T-helper 2 cell (primary cell): Measurements from ENCODE around the gene NGFR.
A peak's percentile ranks its signal among the peaks of the same experiment; 100 is the strongest.
"Not testable (repeated sequence)": the region's sequence is repeated elsewhere in the genome, so short reads cannot be mapped to it uniquely, and the experiment has no call there.

Source experiments
- DNase-seq, 5 experiments: peaks; one replicate each; pipeline versions ENCODE4 v3.0.0 to v3.0.0-alpha.2; 2012 to 2022

NGFR gene

DNA sequence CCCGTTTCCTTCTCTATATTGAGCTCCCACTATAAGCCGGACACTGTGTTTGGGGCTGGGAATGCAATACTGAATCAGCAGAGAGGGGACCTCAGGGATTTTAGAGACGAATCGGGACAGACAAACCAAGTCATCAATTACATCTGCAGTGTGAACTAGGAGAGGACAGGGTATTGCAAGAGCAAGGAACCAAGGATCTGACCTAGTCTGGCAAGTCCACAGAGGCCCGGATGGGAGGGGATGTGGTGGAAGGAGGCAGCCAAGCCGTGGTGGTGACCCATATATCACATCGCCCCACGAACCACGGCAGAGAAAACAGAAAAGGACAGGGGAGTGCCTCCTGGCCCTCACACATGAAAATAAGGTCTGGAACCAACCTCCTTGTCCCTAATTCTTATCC, 52.5 kb downstream of the NGFR start:
- no peak for DNase-seq

DNA sequence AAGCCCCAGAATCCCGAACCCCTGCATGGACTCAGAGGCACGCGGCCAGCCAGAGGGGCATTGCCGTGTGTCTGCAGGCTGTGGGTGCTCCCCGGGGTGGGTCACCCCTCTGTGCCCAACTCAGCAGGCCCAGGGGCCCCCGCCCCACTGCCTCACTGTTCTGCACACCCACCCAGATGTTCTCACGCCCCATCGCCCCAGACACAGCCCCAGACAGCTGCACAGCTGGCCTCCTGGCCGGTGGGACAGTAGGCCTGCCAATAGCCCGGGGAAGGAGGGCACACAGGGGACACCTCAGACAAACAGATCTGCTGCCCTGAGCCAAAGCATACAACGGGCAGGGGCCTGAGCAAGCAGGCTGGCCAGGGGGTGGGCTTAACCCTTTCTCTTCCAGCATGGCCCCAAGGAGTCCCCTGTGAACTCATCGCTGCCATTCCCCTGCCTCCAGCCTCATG, 53.0 kb downstream of the NGFR start:
- no peak for DNase-seq

DNA sequence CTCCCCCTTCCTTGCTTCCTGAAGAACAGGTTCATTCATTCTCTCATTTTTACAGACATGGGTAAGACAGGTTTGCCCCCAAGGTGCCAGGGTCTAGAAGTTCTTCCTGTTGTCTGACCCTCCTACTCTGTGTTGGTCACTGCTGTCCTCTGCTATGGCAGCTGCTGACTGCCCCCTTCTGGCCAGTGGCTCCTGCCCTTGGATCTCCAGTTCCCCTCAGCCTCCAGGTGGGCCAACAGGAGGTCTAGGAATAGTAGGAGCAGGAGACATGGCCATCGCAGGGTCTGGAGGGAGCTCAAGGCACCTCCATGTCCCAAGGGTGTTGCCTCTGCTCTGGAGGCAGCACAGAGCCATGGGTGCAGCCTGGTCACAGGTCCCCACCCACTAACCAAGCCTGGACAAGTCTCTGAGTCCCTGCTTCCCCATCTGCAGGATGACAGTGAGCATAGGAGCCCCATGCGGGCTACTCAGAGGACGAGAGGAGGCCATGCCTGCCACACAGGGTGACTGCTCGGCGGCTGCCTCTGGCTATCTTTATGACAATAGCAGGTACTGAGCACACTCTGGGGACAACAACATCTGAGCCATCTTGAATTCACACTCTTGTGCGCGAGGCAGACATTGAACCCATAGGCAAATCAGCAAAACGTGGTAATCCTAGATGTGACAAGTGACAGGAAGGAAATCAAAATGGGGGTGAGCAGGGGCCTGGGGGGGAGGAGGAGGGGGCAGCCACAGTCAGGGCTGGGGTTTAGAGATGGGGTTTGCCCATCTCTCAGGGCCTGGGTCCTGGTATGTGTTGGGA, 53.6 kb downstream of the NGFR start:
- no peak for DNase-seq

DNA sequence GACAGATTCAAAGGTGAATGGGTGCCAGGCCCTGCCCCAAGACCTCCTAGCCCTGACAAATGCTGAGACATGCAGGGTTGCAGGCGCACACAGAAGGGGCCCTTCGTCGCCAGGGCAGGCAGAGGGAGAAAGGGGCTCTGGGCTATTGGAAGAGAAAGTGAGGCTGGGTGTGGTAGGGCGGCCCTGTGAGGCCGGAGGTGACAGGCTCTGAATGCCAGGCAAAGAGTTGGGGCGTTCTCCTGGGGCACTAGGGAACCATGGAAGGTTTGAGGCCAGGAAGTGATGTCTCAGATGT, 54.2 kb downstream of the NGFR start:
- no peak for DNase-seq

DNA sequence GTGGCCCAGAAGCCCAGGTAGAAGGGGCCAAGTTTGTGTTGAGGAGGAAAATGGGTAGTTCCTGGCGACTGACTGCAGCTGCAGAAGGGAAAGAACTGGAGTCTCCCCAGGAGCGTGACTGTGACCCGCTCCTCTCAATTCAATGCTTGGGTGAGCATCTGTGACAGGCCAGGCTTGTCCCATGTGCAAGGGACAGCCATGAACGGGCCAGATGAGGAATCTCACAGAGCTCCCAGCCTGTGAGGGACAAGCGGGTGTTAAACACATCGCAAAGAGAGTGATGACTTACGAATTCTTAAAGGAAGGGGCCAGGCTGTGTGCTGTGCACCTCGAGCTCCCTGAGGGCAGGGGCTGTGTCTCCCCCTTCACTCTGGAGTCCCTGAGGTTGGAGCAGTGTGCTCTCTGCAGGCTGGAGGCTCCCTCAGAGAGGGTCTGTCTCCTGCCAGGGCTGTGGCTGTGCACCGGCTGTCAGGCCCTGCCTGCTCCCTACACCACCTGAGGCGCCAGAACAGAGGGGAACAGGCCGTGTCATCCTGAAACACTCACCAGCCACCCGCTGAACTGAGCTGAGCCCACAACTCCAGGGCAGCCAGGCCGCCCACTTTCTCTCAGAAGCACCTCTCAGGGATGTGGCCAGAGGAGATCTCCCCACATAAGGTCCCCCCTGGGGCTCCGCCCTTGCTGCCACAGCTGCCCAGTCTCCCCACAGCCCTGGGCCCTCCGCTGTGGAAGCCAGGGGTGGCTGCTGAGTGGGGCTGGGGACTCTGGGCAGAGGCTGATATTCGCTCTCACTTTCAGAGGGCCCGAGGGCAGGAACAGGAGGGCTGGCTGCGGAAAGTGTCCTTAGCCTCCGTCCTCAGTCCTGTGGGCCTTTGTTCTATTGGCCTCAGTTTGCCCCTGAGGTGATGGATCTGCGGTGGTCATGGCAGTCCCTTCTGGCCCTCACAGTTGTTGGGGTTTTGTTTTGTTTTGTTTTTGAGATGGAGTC, 54.9 kb downstream of the NGFR start:
- DNase-seq: no peak

DNA sequence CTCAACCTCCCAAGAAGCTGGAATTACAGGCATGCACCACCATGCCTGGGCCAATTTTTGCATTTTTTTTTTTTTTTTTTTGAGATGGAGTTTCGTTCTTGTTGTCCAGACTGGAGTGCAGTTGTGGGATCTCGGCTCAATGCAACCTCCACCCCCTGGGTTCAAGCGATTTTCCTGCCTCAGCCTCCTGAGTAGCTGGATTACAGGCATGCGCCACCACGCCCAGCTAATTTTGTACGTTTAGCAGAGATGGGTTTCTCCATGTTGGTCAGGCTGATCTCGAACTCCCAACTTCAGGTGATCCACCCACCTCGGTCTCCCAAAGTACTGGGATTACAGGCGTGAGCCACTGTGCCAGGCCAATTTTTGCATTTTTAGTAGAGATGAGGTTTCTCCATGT, 55.7 kb downstream of the NGFR start:
- not testable (repeated sequence) for DNase-seq

DNA sequence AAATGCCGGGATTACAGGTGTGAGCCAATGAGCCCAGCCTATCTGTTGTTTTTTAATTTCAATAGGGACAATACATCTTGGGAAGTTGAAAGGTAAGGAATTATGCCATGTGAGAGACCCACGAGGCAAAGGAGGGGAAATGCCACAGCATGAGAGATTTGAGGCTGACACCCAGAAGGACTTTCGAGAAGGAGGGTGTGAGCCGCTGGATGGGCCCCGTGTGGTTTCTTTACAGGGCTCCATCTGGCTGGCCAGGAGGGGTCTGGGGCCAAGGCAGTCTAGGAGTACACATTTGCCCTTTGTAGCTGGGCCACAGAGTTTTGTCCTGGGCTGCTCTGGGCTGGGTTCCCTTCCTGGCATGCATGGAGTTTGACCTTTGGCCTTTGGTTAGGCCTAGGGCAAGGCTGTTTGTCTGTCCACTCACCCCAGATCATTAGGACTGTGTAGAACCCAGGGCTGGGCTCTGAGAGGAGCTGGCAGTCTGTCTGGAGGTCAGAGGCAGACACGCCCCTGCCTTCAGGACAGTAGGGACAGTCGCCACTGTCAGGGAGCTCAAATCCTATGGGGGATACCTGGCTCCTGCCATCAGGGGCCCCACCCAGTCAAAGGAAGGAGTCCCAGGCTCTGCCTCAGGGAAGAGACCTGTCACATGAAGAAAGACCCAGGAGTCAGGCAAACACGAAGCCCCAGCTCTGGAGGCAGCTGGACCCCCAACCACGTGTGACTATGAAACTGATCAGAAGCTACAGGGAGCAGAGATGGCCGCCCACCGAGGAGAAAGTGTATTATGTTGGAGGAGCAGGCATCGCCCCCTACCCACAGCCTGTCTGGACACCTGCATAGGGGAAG, 56.4 kb downstream of the NGFR start:
- no peak for DNase-seq

DNA sequence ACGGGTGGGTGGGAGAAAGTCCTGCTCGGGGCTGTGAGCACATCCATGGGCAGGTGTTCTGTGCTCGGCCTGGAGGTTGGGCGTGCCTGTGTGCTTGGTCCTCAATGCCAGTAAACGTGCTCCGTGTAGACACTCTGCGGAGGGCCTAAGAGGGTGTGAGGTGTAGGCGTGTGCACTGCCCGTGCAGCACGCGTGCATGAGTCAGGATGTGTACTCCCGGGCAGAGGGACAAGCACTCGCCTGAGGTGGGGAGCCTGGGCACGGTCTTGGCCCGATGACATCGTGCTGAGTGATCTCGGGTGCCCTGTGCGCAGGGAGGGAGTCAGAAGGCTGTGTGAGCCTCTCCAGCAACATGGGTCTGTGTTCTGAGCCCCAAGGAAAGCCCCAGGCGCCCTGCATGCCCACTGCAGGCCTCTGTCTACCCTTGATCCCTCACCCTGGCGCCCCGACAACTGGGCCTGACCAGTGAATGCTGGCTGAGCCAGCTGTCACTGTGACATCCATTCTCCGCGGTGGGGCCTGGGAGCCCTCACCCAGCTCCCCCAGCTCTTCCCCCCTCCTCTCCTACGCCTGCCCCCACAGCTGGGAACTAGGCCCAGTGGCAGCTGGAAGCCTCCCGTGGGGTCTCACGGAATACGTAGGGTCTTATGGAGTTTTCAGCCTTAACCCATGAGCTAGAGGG, 57.1 kb downstream of the NGFR start:
- no peak for DNase-seq

DNA sequence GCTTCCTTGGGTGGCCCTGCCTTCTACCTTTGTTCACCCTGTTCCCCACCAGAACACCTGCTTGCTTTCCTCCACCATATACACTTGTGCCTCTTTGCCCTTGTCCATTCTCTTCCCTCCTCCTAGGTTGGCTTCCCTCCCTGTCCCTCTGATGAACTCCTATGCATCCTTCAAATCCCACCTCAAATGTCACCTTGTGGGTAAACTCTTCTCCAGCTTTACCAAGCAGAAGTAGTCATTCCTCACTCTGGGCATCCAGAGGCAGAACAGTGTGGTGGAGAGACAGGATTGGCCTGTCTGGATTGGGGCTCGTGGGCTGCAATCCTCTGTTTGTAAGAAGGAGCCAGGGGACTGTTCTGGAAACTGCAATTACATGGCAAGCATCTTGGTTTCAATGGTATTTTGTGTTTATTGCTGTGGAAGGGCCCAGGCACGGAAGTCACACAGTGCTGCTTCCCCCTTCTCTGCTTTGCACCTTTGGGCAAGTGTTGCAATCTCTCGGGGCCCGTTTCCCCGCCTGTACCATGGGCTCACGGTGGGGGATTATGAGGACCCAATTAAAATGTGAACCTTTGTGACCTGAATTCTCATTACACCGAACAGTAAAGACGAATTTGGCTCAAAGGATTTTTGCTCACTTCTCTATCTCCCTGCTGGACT, 58.7 kb downstream of the NGFR start:
- no peak for DNase-seq

DNA sequence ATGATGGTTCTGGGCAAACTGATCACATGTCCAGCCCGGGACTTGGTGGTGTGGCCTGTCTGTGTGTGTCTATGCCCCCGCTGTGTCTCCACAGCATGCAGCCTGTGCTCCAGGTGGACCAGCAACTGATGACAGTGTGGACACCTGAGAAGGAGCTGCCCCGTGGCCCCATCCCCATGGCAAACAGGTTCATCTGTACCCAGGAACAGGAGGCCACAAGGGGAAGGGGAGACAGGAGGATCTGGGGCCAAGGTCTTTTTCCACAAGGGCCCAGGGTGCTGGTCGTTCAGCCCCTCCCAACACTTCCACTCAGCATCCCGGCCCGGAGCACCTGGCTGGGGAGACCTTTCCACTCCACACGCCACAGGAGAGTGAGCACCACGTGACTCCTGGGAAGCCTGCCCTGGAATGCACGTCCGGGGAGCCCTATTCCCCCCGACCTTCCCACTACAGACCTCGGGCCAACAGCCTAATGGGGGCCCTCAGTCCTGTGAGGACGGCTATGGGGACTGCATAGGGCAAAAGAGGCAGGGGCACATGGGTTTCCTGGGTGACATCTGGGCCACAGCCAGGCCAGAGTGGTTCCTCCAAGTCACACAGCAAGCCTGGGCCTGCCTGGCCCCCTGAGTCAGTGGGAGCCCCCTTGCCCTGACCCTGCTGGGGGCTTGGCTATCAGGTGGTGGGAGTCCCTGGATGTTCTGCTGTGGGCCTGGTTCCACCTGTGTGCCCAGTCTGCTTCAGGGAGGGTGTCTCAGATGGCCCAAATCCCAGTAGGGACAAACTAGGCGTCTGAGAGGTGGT, 59.8 kb downstream of the NGFR start:
- no peak for DNase-seq

DNA sequence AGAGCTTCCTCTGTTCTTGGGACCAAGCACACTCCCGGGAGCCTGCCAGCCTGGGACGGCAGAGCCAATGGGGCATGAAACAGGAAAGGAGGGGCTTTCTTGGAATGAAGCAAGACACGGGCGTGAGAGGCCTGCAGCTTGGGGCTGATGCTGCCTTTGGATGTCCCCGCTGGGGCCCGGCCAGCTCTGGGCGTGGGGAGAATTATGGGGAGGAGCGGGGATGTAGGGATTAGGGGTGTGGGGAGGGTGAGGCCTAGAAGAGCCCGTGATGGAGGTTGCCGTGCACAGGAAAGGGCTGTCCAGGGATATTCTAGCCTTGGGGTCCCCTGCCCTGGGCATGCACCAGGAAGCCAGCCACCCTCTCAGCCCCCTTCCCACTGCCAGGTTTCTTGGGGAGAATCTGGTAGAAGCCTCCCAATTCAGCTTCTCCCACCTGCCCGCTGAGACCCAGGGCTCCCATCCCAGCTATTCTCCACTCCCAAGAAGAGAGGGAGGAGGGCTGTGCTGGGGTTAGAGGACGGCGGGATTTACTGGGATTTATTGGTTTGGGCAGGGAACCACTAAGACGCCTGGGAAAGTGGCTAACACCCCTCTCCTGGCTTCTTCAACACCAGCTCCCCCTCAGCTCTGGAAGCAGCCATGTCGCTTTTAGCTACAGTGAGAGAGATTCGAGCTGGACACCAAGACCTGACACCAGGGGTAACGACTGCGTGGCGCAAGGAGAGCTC, 60.6 kb downstream of the NGFR start:
- DNase-seq: no peak

DNA sequence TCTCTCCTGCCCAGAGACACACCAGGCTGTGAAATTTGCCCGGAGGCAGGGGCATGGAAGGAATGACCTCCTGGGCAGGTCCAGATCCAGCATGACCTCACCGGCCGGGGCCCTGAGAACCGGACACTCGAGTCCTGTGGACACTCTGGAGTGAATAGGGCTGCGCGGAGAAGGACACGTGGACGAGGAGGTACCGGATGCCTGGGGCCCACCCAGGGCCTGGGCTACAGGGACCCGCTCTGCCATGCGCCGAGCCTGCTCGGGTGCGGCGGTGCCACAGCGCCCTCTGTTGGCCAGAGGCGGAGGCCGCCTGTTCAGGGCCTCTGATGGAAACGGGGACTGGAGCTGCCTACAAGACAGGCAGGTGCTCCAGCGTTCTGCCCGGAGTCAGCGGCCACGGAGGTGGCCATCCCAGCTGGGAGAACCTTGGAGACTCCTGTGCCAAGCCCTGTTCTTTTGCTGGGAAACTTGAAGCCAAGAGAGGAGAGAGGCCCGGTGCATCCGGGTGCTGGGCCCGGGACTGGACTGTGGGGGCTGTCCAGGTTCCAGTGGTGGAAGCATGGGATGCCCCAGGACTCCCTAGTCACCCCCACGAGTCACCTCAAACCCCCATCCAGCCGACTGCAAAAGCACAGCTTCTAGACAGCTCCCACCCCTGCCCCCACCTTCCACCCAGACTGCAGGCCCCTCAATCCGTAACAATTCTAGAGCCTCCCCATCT, 61.3 kb downstream of the NGFR start:
- DNase-seq: peak; percentile 65 to 75 (median 69)

DNA sequence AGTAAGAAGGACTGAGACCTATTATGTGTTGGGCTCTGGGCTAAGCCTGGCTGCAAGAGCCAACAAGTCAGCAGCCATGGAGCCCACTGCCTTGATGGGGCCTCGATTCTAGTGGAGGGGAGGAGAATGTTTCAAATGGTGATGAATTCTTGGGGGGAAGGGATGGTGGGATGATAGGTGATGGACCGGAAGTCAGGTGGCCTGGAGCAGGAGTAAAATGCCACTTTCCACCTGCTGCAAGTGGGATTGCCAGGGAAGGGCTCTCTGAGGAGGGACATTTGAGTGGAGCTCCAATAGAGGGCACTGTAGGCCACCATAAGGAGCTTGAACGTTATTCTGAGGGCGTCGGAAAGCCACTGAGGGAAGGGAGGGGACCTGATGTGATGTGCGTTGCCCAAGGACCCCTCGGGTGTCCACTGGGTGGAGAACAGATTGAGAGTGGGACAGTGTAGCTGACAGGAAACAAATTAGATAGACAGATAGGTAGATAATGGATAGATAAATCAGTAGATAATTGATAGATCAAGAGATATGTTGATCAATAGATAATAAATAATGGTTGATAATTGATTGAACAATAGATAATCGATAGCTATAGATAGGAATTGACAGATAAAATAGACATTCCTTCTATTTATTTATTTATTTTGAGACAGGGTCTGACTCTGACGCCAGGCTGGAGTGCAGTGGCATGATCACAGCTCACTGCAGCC, 62.4 kb downstream of the NGFR start:
- peak in 1 of 5 experiments; percentile 52 for DNase-seq
